HG03442 (cell line): ENCODE measurements around the gene UPF1.
A peak's percentile ranks its signal among the peaks of the same experiment; 100 is the strongest.

Source experiments
- ATAC-seq: cut with Tn5 transposase; IDR thresholded peaks from one replicate; pipeline ENCODE4 v1.9.1; 2021; ENCODE audit warnings: mild to moderate bottlenecking, moderate library complexity; ENCODE audit not compliant: unreplicated experiment

The UPF1 gene

DNA sequence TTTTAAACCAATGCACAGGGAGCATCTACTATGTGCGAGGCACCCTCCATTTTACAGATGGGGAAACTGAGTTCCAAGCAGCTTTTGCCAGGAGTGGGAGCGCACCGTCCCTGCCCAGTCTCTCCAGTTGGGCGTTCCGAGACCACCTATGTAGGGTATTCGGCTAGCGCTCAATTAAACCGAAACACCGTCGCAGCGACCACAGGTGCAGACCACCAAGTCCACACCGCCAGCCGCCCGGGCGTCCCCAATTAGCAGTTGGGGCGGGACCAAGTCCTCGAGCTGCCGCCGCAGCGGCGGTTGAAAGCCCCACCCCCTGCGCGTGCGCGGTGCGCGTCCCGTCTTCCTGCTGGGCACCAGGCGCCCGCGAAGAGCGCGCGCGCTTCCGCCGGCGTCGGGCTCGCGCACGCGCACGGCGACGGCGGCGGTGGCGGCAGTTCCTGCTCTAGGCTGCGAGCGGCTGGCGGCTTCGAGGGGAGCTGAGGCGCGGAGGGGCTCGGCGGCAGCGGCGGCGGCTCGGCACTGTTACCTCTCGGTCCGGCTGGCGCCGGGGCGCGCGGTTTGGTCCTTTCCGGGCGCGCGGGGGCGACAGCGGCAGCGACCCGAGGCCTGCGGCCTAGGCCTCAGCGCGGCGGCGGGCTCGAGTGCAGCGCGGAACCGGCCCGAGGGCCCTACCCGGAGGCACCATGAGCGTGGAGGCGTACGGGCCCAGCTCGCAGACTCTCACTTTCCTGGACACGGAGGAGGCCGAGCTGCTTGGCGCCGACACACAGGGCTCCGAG is at the start of gene UPF1:
UPF1 (plus strand) TSS at position 436 of the 782 bp plus-strand sequence; CDS start at position 687, 251 bp downstream.
- ATAC-seq: peak; percentile 63

DNA sequence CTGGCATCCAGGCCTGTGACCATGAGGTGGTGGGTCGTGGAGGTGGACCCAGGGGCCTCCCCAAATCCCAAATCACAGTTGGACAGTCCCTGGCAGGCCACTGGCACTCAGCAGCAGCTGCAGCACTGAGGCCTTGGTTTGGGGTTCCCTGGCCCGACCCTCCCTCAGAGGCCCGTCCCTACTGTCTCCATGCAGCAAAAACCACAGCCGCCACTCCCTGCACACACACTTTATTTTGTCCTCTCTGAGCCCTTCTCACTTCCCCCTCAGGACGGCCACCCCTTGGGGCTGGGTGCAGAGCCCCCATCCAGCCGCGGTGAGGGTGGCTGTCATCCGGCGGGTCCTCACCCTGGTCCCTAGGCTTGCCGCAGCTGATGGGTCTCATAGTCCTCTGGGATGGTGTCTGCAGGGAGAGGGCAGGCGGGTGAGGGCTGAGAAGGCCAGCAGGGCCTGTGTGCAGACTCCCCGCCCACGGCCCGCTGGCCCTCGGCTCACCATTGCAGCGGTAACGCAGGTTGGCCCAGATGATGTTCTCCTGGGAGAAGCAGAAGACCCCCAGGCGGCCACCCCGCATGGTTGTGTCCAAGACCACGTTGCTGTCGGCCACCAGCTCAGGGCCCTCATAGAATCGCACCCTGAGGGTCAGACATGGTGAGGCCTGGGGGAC is 49.1 kb upstream of the UPF1 start:
- no peak for ATAC-seq

DNA sequence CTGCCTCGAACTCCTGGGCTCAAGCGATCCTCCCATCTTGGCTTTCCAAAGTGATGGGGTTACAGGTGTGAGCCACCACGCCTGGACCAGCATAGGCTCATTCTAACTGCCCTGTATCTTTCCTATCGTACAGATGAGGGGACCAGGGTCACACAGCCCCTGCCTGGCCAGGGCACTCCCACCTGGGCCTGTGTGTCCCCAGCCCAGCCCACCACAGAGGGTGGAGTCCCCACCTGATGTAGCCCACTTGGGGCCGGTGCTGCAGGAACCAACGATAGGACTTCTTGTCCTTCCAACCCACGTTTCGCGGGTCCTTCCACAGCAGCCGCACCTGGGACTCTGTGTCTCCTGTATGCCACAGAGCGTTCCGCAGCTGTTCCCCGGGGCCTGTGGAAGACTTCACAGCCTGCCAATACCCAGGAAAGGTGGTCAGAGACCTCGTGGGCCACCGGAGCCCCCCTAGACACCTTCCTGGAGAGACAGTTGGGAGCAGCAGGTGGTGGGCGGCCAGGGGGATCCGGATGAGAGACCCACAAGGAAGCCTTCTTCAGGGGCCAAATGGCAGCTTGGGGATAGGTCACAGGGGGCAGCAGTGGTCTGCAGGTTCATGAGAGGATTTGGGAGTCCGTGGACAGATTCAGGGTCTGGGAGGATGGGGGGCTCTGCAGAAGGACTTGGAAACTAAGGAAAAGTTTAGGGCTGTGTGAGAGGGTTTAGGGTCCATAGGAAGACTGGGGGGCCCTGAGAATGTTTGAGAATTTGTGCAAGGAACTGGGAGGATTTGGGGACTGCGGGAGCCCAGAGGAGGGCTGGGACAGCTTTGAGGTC is 47.6 kb upstream of the UPF1 start:
- ATAC-seq: no peak

DNA sequence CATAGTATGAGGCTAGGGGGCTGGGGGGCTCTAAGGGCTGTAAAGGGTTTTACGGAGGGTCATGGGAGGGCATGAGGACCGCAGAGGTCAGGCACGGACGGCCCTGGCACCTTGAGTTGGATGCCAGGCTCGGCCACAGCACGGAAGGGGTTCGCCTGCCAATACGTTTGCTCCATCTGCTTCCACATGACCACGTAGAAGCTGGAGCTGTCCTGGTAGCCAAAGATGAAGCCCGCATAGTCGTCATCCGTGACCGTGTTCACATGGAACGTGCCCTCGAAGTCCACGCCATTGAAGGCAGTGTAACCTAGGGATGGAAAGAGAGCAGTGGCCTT is 47.0 kb upstream of the UPF1 start:
- no peak for ATAC-seq

DNA sequence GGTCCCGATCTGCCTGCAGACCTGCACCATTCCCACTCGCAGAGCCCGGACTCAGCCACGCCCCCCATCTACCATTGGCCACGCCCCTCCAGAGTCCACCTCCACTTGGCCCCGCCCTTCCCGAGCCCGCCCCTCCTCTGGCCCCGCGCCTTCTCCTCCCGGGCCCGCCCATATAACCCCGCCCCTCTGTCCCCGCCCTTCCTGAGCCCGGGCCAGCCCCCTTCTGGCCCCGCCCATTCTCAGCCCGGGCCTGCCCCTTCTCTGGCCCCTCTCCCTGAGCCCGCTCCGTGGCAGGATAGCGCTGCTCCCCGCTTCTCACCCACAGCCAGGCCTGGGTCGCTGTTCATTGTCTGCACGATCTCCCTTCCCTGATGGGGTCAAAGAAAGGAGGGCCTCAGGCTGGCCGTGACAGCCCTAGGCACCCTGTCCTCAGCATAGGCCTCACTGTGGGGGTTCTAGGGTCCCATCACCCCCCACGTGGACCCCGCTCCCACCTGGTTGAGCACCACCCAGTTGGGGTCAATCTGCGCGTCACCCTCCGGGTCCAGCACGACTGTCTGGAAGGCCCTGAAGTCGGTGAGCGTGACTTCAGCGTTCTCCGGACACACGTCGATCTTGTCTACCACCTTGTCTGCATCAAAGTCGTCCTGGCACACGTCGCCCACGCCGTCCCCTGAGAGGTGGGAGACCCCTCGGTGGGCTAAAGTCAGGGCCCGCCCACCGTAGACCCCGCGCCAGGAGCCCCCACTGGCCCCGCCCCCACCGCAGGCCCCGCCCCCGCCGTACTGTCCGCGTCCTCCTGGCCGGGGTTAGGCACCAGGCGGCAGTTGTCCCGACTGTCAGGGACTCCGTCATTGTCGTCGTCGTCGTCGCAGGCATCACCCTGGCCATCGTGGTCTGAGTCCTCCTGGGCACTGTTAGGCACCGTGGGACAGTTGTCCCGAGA is 46.3 kb upstream of the UPF1 start:
- ATAC-seq: no peak

DNA sequence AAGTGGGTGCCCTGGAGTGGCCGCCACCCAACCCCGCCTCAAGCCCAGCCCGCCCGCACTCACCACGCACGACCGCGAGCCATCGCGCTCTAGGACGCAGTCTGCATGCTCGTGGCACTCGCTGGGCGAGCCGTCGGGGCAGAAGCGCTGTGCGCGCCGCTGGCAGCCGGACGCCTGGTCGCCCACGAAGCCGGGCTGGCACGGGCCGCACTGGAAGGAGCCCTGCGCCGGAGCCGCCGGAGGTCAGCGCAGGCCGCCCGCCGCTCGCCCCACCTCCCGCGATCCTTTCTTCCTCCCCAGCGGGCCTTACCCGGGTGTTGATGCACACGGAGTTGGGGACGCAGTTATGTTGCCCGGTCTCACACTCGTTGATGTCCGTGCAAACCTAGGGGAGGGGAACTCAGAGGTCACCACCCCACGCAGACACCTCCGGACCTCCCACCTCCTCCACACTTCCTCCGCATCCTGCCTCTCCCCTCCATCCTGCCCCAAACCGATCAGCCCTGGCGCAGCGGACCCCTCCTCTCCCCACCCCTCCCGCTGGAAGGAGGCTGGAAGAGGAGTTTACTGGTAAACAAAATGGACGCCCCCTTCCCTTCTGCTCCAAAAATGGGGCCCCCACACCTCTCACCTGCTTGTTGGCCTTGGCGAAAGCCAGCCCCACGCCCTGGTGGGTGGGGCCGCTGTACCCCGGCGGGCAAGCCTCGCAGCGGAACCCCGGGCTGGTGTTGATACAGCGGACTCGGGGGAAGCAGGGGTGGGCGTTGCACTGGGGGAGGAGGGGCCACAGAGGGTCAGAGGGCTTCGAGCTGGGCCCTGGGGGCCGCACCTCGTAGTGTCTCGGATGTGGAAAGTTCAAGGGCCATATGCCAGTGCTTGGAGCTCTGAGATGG is 43.0 kb upstream of the UPF1 start:
- ATAC-seq: no peak

DNA sequence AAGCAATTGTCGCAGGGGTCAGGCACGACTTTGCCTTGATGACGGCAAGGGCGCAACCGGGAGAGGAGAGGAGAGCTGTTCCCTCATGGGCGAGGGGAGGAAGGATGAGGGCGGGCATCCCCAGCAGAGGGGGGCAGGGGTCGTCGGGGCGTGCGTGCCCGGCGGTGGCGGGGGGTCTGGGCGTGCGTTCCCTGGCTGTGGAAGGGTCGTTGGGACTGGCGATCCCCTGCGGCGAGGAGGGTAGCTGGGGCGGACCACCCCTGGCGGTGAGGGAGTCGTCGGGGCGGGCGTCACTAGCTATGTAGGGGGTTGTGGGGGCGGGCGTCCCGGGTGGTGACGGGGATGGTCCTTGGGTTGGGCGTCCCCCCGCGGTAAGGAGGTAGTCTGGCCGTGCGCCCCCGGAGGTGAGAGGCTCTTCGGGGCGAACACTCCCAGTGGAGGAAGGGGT is 42.3 kb upstream of the UPF1 start:
- ATAC-seq: no peak

DNA sequence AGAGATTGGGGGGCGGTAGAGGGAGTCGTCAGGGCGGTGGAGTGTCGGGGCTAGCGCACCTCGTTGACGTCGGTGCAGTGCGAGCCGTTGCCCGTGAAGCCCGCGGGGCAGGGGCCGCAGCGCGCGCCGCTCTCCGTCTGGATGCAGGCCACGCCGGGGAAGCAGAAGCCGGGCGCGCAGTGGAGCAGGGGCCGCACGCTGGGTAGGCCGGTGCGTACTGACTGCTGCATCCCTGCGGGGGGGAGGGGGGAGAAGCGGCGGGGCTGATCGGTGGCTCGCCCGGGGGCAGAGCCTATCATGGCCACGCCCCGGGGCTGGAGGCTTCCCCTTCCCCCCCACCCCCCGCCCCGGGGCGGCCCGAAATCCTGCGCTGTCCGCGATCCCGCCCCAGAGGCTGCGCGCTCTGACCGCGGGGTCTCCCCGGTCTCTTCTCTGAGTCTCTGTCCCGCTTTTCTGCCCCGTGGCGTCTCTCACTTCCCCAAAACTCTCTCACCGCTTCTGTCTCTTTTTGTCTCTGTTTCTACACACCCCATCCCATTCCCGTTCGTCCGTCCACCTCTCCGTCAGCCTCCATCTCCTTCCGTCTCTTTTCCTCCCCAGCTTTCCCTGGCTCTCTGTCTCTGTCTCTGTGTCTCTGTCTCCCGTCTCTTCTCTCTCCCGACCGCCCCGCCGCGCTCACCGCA is 41.7 kb upstream of the UPF1 start:
- no peak for ATAC-seq

DNA sequence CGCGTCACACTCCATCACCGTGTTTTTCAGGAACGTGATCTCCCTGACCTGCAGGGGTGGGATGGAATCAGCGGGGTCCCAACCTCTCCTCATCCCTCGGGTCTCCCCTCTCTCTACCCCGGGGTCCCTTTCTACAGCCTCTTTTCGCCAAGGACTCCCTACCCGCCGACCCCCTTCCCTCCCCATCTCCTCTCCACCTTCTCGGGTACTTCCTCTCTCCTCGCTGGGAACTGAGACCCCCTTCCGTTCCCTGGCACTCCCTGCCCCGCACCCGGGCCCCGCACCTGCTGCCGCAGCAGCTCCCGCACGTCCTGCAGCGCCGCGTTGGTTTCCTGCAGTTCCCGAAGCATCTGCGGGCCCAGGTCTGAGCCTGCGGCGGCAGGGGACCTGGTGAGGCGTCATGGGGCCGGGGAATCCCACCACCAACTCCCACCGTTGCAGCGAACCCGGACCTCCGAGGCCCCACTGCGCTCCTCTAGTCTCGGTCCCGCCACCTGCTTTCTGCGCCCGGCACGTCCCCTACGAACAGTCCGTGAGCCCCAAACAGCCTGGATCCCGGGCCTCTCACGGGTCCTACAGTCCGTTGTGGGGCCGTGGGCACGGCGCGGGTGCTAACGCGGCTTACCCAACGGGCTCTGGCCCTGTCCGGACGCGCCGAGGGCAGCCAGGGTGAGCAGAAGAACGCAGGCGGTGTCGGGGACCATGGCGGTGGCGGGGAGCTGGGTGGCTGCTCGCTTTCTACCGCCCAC is 41.0 kb upstream of the UPF1 start, which contains the start of gene COMP:
COMP (minus strand) TSS at position 740 of the 749 bp plus-strand sequence; CDS start at position 704, 36 bp downstream.
- no peak for ATAC-seq

DNA sequence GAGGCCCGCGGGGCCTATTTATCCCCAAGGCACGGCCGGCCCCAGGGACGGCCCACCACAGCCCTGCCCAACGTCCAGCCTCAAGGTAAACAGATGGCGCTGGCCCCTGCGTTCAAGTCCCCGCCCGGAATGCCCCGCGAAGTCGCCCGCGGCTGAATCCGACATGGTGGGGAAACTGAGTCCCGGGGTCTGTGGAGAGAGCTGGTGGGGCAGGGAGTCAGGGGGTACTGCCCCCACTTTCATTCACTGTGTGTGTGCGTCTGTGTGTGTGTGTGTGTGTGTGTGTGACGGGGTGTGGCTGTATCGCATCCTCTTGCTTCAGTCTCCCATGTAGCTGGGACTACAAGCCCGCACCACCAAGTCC is 40.5 kb upstream of the UPF1 start:
- no peak for ATAC-seq

DNA sequence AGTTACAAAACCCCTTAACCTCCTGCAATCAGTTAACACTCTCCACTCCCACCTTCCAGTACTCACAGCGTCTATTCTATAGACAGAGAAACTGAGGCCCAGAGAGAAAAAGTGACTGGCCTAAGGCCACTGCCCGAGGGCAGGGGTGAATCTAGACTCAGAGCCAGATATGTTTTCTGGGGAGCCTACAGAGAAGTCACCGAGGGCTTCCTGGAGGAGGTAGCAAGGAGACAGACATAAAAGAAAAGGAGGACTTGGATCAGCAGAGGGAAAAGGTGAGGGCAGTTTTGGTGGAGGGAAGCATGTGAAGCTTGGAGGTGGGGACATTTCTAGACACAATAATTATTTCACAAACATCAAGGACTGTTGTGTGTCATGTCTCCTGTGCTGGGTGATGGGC is 39.1 kb upstream of the UPF1 start:
- ATAC-seq: no peak

DNA sequence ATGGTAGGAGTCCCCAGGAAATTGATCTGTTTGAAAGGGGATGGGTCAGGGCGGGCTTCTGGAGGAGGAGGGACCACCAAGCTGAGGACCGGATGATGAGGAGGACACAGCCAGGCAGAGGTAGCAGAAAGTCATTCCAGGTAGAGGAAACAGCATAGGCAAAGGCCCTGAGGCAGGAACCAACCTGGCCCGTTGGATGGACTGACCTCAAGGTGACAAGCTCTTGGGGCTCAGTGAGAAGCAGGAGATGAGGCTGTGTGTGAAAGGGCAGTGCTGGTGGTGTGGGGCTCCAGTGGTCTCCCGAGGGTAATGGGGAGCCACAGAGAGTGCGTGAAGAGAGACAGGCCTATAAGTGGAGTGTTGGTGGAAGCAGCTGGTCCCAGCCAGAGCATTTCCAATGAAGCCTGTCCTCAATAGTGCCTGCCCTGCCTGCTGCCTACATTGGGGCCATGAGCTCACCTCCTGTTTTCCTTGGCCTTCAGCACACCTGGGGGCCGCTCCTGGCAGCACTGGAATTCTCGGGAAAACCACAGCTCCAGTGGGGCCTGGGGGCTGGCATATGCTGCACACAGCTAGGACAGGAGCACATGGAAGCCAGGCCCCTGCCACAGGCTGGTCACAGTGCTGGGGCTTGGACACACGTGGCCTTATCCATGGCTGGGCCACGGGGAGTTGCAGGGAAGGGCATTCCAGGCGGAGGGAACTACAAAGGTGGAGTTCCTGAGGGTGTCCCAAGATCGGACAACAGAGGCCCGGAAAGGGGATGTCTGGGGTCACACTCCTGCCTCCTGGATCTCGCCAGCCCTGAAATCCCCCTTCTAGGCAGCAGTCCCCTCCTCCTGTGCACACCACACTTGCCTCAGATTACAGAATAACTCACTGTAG is 38.4 kb upstream of the UPF1 start:
- ATAC-seq: no peak

DNA sequence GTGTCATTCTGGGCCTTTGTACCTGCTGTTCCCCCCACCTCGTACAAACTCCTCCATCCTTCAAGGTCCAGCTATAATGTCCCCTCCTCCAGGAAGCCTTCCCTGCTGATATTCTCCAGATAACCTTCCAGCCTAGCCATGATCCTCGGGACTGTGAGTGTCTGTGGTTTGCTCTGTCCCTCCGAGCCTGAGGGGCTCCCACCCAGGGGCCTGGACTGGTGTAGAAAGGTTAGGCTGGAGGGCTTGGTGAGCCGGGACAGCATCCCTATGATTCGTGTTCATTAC is 37.8 kb upstream of the UPF1 start:
- no peak for ATAC-seq

DNA sequence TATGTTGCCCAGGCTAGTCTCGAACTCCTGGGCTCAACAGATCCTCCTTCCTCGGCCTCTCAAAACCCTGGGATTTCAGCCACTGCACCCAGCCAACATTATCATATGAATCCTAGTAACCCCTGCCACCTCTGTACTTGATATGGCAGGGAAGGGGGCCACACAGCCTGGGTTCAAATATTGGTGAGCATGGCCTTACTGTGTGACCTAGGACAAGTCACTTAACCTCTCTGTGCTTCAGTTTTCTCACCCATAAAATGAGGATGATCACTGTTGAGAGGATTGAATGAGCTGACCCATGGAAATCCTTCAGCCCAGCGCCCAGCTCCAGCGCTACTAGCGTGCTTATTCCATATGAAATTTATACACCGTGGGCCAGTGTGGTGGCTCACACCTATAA is 37.1 kb upstream of the UPF1 start:
- no peak for ATAC-seq

DNA sequence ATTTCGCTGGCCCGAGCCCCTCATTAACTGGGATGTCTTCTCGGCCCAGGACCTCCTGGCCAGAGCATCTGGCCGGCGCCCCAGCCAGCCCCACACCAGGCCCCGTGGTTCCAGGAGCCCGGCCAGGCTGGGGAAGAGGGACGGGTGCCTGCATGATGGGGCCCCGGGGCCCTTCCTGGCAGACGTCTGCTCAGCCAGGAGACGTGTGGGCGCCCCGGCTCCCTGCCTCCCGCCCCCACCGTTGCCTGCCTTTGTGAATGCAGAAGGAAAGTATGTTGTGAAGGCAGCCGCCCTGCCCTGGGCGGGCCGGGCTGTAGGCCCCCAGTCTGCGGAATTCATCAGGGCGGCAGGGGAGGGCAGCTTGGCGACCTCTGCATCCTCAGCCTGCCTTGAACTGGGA is 36.2 kb upstream of the UPF1 start:
- ATAC-seq: no peak

DNA sequence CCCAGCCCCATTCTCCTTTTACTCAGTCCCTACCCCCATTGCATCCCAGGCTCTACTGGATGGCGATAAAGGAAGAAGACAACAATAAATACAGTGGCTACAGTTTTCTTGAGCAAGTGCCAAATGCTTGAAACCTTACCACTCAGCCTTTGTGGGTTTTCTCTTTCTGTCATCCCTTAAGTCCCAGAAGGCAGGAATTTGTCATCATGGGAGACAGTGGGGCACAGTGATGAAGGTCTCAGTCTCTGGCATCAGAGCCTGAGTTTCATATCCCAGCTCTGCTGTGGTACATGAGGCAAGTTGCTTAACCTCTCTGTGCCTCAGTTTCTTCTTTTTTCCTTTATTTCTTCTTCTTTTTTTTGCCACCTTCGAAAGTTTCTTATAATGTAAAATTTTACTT is 35.5 kb upstream of the UPF1 start:
- no peak for ATAC-seq
